Measurements from ENCODE around the gene C19orf67. TPM values are rescaled to one million over a fixed set of nuclear protein-coding genes. Genes with fewer than 3 reads are reported as not detected.

Gene C19orf67
- total and polyA plus RNA-seq, 2 of the 13 experiments (the other 11 are each of a cell fraction or from before 2014, with no cell fraction given) = 0.11 to 0.32 TPM

DNA sequence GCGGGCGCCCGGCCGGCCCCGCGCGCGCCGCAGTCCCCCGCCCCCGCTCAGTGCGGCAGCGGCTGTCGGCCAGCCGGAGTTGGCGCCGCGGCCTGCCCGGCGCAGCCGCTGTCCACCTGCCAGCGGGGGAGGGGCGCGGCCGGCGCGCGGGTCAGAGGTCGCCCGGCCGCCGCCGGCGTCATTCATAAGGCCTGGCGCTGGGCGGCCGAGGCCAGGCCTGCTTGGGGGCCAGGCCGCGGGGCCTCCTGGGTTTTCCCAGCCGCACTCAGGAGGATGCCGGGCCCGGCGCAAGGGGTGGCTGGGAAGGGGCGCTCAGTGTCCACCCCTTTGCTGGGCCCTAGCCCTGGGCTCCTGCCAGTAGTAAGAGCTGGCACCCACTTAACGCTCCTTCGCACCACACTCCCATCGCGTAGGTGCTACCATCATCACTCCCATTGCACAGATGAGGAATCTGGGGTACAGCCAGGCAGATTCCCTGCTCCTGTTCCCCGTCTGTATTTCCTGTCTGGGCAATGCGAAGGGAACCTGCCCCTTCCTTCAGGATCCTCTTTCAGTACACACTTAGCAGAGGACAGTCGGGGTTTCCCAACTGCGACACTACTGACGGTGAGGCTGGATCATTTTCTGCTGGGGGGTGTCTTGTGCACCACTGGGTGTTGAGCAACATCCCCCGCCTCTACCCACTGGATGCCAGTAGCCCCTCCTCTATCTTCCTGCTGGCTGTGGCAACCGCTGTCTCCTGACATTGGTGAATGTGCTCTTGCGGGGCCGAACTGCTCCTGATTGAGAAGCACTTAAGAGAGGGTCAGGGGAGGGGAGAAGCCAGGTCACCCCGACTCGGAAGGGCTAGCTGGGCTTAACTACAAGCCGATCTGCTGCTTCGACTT, 32.8 kb upstream of the C19orf67 start (continued):
- TF ChIP-seq ZNF280D (CRISPR knock-in tag; IDR thresholded peaks at IDR 0.05) = peak; percentile 31; the same call in 1 of the 2 replicates
- TF ChIP-seq JDP2 (CRISPR knock-in tag; IDR thresholded peaks at IDR 0.05; ENCODE audit: borderline replicate concordance) = no peak
- TF ChIP-seq, protein P1, sequence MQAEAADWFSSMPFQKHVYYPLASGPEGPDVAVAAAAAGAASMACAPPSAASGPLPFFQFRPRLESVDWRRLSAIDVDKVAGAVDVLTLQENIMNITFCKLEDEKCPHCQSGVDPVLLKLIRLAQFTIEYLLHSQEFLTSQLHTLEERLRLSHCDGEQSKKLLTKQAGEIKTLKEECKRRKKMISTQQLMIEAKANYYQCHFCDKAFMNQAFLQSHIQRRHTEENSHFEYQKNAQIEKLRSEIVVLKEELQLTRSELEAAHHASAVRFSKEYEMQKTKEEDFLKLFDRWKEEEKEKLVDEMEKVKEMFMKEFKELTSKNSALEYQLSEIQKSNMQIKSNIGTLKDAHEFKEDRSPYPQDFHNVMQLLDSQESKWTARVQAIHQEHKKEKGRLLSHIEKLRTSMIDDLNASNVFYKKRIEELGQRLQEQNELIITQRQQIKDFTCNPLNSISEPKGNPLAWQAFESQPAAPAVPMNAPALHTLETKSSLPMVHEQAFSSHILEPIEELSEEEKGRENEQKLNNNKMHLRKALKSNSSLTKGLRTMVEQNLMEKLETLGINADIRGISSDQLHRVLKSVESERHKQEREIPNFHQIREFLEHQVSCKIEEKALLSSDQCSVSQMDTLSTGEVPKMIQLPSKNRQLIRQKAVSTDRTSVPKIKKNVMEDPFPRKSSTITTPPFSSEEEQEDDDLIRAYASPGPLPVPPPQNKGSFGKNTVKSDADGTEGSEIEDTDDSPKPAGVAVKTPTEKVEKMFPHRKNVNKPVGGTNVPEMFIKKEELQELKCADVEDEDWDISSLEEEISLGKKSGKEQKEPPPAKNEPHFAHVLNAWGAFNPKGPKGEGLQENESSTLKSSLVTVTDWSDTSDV (CRISPR knock-in tag; IDR thresholded peaks at IDR 0.05) = no peak
- TF ChIP-seq PHB2 (IDR thresholded peaks at IDR 0.05; ENCODE audit: partially characterized antibody) = no peak
- 0 out of 4 replicates have a peak, but pooled peaks of 1 of the 2 experiments have one; percentile 23 for TF ChIP-seq ATF4 (CRISPR knock-in tag; IDR thresholded peaks at IDR 0.05)
- peak; percentile 90 for TF ChIP-seq ZNF274 (CRISPR knock-in tag; IDR thresholded peaks at IDR 0.05)
- TF ChIP-seq FOXC1 (CRISPR knock-in tag; IDR thresholded peaks at IDR 0.05; ENCODE audit: borderline replicate concordance) = 0 out of 2 replicates have a peak, but pooled peaks have one; percentile 46
- TF ChIP-seq POLR2A (IDR thresholded peaks at IDR 0.05; ENCODE audit: insufficient read depth in 1 of 2, low read depth in 2 of 2, low read length in 2 of 2) = peak; percentile 57 to 74
- no peak for TF ChIP-seq ZMAT5 (CRISPR knock-in tag; IDR thresholded peaks at IDR 0.05; ENCODE audit: borderline replicate concordance, low read depth)
- TF ChIP-seq ZFP62 (CRISPR knock-in tag; IDR thresholded peaks at IDR 0.05) = no peak
- TF ChIP-seq NFKBIZ (CRISPR knock-in tag; IDR thresholded peaks at IDR 0.05) = no peak
- TF ChIP-seq FOXP4 (CRISPR knock-in tag; IDR thresholded peaks at IDR 0.05) = no peak
- TF ChIP-seq, protein P2, sequence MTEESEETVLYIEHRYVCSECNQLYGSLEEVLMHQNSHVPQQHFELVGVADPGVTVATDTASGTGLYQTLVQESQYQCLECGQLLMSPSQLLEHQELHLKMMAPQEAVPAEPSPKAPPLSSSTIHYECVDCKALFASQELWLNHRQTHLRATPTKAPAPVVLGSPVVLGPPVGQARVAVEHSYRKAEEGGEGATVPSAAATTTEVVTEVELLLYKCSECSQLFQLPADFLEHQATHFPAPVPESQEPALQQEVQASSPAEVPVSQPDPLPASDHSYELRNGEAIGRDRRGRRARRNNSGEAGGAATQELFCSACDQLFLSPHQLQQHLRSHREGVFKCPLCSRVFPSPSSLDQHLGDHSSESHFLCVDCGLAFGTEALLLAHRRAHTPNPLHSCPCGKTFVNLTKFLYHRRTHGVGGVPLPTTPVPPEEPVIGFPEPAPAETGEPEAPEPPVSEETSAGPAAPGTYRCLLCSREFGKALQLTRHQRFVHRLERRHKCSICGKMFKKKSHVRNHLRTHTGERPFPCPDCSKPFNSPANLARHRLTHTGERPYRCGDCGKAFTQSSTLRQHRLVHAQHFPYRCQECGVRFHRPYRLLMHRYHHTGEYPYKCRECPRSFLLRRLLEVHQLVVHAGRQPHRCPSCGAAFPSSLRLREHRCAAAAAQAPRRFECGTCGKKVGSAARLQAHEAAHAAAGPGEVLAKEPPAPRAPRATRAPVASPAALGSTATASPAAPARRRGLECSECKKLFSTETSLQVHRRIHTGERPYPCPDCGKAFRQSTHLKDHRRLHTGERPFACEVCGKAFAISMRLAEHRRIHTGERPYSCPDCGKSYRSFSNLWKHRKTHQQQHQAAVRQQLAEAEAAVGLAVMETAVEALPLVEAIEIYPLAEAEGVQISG (CRISPR knock-in tag; IDR thresholded peaks at IDR 0.05) = peak; percentile 69
